ENCODE measurements around the gene RTL9.

DNA sequence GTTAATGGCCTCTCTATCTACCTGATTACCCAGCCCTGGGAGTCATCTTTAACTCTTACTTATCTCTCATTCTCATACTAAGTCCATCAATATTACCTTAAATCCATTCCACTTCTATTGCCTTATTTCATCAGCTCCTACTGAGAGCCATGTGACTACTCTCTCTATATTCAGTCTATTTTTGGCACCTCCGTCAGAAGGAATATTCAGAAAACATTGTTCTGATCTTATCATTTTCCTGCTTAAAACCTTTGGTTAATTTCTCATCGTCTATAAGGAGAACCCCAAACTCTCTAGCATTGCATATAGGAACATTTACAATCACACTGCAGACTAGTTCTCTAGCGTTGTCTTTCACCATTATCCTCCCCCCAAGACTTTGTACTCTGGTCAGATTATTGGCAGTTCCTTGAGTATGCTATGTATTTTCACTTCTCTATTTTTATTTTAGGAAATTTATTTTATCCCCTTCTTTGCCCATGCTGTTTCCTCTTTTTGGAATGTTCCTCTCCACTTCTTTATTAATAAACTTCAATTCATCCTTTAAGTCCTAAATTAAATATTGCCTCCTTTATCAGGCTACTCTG is 27.1 kb upstream of the RTL9 start:
- TF ChIP-seq POLR2A (IDR thresholded peaks at IDR 0.05) (no peak), EP300 (IDR thresholded peaks at IDR 0.05; ENCODE audit: low read depth) (no peak)
- TF ChIP-seq, protein P1, sequence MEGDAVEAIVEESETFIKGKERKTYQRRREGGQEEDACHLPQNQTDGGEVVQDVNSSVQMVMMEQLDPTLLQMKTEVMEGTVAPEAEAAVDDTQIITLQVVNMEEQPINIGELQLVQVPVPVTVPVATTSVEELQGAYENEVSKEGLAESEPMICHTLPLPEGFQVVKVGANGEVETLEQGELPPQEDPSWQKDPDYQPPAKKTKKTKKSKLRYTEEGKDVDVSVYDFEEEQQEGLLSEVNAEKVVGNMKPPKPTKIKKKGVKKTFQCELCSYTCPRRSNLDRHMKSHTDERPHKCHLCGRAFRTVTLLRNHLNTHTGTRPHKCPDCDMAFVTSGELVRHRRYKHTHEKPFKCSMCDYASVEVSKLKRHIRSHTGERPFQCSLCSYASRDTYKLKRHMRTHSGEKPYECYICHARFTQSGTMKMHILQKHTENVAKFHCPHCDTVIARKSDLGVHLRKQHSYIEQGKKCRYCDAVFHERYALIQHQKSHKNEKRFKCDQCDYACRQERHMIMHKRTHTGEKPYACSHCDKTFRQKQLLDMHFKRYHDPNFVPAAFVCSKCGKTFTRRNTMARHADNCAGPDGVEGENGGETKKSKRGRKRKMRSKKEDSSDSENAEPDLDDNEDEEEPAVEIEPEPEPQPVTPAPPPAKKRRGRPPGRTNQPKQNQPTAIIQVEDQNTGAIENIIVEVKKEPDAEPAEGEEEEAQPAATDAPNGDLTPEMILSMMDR (IDR thresholded peaks at IDR 0.05) = no peak
